KG1 (cell line): Measurements from ENCODE around the gene GJB4.
"Not testable (repeated sequence)": the region's sequence is repeated elsewhere in the genome, so short reads cannot be mapped to it uniquely, and the experiment has no call there.

Experiments
- DNase-seq: peaks from one replicate; lab custom pipeline; 2025; lab: John Stamatoyannopoulos, UW

Gene GJB4

DNA sequence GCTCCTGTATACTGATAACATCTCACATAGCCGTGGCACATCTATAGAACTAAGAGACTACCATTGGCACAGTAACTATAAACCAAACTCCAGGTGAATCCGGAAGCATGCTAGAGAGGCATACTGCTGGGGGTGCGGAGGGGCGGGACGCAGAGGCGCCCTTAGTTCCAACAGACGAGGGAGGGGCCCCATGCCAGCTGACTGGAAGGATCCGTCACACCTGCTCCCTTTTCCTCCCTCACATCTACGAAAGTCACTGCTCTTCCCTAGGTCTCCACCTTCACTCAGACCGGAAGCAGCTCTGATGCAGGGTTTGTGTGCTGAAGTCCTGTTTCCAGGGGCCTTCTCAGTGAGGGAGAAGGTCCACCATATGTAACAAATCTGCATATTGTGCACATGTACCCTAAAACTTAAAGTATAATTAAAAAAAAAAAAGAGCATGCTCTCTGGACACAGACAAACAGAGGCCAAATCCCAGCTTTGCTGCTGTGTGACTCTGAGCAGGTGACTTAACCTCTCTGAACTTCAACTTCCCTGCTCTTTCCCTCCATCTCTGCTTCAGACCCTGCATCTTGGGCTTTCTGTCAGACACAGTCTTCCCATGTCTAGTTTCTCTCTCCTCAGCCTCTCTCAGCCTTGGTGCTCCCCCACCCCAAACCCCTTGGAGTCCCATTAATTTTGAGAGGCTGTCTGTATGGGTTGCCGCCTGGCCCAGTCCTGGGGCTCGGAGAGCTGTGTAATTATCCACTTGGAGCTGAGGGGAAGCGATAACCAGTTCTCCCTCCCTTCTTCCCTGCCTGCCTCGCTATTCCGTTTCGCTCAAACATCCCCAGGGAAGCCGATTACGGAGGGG, 12.5 kb upstream of the GJB4 start:
- DNase-seq = no peak

DNA sequence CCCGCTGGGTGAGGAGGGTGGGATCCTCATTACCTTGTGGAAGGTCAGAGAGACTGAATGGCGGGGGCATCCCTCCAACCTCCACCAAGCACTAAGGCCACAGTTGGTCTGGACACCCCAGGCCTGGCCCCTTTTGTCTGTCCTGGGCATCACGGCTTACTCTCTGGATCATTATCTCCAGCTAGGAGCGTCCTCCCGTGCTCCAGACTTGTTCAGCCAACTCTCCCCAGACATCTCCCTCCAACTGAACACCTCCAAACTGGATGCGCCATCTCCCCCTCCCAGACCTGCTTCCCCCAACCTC, 11.9 kb upstream of the GJB4 start:
- DNase-seq = no peak

DNA sequence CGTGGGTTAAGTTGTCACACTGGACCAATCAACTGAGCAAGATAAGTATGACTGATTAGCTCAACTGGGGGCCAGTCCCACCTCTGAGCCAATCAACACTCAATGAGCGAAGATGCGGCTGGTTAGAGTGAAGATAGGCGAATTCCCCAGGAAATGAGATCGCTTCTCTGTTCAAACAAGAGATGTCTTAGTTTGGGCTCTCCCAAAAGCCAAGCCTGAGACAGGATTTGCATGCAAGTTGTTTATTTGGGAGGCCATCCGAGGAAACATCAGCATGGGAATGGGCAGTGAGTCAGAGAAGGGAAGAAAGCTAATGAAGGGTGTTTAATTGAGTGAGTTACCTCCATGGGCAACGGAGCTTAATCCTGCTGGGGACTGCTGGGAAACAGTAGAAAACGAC, 9.5 kb upstream of the GJB4 start:
- DNase-seq = no peak

DNA sequence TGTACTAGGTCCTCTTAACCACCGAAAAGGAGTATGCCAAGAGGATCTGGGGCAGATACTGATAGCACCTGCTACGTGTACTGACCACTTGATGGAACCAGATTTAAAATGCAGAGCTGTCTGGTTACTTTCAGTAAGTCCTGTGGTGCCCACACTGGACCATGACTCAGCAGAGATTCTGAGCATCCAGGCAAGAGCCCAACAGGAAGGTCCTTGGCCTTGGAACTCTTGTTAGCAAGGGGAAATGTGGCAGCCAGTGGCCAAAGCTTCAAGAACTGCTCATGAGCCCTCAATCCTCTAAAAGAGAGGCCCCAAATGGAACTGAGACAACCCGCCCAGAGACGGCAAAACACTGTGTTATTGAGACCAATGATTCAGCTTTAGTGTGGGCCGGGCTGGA, 8.9 kb upstream of the GJB4 start:
- DNase-seq = no peak

DNA sequence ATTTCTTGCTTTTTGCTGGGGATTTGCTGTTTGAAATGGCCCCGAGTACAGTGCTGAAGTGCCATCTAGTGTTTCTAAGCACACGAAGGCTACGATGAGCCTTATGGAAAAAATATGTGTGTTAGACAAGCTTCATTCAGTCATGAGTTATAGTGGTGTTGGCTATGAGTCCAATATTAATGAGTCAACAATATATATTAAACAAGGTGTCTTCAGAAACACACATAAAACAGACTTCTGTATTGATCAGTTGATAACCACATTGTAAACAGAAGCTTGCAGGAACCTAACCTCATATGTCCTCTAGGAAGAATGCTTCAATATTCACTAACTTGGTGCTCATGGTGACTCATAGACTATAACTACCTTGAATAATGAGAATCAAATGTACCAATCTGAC, 6.4 kb upstream of the GJB4 start:
- DNase-seq = no peak

DNA sequence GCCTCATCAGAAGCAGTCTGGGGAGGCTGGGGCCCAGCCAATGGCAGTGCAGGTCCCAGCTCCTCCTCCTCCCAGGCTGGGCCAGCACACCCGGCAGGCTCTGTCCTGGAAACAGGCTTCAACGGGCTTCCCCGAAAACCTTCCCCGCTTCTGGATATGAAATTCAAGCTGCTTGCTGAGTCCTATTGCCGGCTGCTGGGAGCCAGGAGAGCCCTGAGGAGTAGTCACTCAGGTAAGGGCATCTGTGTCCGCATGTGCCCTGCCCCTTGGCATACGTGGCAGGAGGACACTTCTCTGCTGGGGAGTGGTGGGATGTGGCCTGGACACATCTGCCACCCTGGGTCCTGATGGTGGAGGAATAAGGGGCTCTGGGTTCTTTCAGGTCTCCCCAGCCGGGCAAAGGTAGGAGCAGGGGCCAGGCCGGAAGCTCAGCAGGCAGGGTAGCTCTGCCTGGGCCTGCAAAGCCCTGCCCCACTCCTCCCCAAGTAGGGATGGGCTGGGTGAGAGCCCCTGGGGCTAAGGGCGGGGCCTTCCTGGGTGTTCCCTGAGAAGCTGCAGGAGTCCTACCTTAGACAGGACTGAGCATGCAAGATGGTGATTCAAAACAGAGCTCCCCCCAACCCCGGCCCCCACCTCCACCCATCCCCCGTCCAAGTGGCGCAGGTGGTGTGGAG, 4.4 kb upstream of the GJB4 start, which contains the start of gene GJB5:
GJB5 (plus strand) TSS at position 84 of the 674 bp plus-strand sequence. CDS start 2,284 bp downstream, outside the sequence.
- DNase-seq = no peak

DNA sequence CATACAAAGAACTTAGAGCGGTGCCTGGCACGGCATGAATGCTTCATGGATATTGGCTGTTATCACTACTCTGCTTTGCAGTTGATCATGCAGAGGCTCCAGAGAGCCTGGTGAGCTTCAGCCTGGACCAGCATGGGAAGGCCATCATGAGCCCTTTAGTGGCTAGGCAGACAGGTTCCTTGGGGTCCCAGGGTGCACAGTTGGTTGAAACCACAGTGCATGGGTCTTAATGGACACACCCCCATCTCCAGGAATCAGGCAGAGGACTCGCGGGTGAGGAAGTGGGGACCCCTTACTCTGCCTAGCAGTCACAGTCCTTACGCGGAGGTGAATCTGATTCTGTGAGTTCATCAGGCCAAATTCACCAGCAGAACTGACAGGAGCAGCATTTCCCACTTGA, 3.6 kb upstream of the GJB4 start:
- no peak for DNase-seq

DNA sequence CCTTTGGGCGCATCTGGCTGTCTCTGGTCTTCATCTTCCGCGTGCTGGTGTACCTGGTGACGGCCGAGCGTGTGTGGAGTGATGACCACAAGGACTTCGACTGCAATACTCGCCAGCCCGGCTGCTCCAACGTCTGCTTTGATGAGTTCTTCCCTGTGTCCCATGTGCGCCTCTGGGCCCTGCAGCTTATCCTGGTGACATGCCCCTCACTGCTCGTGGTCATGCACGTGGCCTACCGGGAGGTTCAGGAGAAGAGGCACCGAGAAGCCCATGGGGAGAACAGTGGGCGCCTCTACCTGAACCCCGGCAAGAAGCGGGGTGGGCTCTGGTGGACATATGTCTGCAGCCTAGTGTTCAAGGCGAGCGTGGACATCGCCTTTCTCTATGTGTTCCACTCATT, 2.2 kb upstream of the GJB4 start:
- no peak for DNase-seq

DNA sequence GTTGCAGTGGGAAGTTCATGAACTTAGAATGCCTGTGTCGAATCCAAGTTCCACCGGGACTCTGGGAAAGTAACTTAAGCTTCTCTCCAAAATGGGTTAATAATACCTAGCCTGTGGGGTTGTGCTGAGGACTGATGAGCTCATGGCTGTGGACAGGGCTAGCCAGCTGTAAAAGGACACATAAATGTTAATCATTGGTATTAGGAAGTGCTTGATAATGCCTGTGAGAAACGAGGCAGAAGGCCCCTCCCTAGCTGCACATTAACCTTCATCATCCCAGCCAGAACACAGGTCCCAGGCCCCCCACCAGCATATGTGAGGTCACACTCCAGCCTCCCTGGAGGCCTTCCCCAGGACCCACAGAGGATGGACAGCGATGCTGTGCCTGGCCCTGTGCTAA, 789 bp upstream of the GJB4 start:
- DNase-seq = no peak

DNA sequence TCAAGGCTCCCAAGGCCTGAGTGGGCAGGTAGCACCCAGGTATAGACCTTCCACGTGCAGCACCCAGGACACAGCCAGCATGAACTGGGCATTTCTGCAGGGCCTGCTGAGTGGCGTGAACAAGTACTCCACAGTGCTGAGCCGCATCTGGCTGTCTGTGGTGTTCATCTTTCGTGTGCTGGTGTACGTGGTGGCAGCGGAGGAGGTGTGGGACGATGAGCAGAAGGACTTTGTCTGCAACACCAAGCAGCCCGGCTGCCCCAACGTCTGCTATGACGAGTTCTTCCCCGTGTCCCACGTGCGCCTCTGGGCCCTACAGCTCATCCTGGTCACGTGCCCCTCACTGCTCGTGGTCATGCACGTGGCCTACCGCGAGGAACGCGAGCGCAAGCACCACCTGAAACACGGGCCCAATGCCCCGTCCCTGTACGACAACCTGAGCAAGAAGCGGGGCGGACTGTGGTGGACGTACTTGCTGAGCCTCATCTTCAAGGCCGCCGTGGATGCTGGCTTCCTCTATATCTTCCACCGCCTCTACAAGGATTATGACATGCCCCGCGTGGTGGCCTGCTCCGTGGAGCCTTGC, 1.7 kb downstream of the GJB4 start:
- no peak for DNase-seq

DNA sequence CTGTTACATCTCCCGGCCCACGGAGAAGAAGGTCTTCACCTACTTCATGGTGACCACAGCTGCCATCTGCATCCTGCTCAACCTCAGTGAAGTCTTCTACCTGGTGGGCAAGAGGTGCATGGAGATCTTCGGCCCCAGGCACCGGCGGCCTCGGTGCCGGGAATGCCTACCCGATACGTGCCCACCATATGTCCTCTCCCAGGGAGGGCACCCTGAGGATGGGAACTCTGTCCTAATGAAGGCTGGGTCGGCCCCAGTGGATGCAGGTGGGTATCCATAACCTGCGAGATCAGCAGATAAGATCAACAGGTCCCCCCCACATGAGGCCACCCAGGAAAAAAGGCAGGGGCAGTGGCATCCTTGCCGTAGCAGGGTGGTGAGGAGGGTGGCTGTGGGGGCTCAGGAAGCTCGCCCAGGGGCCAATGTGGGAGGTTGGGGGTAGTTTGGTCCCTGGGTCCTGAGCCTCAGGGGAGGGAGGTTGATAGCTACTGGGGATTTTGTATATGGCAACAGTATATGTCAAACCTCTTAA, 2.3 kb downstream of the GJB4 start:
- DNase-seq = no peak

DNA sequence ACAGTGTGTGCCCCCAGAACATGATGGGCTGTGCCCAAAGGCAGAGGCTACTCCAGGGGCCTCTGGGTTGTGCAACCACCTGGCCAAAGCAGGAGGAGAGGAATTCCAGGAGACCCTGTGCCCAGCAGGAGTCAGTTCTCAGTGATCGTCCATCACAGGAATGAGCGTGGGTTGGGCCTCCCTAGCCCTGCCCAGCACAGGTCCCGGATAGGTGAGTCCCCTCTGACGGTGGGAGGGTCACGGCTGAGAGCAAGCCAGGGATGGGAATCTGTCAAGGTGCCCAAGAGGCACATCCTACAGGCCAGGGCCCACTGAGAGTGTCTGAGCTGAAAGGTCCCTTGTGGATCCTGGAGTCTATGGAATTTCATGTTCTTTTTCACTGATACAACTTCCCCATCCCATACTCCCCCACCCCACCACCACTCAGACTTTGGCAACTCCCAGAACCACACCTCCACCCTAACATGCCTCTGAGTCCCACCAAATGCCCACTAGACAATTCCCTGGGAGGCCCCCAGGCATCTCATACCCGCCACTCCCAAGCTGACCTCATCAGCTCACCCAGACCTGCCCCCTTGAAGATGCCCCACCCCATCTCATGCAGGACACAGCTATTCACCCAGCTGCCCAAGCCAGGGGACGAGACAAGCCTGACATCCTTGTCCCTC, 3.1 kb downstream of the GJB4 start:
- DNase-seq = no peak

DNA sequence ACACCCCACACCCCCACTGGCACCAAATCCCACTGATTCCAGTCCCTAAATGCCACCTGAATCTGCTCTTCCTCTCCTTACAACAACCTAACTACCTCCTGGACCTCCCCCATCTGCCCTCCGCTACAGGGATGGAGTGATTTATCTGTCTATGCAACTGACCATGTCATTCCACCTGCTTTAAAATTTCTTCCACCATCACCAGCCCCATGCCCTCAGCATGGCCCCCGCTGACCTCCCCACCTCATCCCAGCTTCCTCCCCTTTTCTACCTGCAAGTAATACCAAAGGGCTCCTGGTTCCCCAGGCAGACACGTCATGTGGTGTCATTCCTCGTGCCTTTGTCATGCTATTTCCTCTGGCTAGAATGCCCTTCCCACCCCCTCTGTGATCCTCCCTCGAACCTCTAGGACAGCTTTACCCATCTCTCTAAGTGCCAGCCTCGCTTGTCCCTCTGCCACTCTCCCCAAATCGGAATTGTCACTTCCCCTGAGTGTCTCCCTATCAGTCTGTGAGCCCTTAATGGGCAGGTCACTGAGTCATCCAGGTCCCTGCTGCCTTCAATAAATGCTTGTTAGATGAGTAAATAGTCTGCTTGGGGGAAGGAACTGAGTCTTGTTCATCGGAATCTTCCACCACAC, 3.7 kb downstream of the GJB4 start:
- DNase-seq = no peak

DNA sequence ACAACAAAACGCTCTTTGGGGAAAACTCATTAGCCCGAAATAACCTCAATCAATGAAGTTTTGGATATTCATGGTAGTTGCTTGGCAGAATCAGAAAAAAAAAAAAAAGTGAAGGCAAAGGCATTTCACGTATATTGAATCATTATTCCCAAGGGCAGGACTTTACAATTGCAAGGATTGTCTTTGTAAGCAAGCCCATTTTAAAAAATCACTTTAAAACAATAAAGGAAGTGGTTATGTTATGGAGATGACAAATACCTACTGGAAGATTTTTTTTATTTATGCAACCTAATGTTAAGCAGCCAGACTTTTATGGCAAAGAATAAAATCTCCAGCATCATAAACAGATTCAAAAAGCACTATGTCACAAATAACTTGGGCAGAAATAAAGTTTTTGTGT, 9.3 kb downstream of the GJB4 start:
- no peak for DNase-seq

DNA sequence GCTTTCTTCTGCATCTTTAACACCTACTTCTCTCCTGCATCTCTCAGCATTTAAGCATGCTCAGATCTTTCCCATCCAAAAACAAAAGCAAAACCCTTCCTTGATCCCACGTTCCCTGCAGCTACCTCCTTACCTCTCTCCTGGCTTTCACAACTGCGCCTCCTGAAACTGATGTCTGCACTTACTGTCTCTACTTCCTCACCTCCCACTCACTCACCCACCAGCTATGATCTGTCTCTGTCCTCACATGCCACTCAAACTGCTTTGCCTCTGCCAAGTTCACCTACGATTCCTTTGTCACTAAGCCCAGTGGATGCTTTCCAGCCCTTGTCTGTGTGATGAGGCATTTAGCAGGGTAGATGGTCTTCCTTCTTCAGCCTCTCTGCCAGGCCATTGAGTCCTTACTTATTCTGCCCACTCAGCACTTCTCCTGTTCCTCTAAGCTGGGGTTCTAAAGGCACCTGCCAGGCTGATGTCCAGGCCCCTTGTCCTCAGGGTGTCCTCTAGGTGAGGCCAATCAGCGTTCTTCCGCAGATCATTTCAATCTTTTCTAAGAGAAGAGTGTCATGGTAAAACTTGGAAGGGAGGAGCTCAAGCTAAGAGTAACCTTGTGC, 11.5 kb downstream of the GJB4 start:
- DNase-seq = no peak

DNA sequence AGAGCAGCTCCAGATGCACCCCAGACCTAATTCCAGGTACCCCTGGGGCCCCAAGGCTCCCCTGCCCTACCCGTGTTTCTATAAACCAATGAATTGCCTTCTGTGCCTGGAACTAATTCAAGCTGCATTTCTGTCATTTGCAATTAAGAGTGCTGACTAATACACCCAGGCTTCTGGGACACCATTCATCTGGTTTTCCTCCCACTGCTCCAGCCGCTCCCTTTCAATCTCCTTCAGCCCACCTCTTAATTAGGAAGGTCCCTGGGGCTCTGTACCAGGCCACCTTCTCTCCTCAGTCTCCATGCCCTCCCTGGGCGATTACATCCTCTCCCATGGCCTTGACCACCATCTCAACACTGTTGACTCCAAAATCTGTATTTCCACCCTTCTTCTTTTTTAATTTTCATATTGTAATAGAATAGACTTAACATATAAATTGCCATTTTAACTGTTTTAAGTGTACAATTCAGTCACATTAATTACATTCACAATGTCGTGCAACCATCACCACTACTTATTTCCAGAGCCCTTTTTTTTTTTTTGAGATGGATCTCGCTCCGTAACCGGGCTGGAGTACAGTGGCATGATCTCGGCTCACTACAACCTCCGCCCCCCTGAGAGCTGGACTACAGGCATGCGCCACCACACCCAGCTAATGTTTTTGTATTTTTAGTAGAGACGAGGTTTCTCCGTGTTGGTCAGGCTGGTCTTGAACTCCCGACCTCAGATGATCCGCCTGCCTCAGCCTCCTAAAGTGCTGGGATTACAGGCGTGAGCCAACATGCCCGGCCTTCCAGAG, 12.2 kb downstream of the GJB4 start:
- DNase-seq = no peak

DNA sequence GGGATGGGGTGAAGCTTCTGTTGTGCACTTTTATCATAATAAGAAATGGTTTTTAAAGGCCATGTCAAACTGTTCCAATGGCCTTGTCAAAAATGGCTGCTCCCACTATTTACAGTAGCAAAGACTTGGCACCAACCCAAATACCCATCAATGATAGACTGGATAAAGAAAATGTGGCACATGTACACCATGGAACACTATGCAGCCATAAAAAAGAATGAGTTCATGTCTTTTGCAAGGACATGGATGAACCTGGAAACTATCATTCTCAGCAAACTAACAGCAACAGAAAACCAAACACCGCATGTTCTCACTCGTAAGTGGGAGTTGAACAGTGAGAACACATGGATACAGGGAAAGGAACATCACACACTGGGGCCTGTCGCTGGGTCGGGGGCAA, 13.6 kb downstream of the GJB4 start:
- DNase-seq = not testable (repeated sequence)

DNA sequence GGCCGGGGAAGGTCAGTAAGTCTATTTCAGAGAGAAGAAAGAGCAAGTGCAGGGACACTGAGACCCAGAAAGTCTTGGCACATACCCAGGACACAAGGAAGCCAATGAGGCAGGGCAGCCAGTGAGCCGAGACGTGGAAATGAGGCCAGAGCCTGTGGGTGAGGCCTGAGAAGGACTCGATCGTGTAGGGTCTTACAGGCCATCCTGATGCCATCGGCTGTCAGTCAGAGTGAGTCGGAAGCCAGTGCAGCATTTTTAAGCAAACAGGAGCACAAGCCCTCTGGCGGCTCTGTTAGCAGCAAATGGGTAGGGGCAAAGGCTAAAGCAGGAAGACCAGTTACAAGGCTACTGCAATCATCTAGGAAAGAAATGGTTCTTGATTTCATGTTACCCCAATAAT, 15.4 kb downstream of the GJB4 start:
- no peak for DNase-seq

DNA sequence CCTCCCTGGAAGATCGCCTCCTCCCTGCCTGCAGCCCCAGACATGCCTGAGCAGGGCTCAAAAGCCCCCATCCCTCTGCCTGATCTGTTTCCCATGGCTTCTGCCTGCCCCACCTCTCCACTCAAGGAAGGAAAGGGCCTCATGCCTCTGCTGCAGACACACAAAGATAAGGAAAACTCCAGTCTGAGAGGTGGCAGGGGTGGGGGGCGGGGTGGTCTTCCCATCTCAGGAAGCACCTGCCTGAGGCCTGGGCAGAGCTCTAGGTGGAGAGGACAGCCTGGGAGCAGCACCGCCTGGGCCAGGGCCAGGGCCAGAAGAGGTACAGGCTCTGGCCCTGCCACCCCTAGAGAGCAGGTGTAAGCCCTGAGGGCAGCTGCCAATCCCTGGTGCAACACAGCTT, 17.4 kb downstream of the GJB4 start:
- no peak for DNase-seq

DNA sequence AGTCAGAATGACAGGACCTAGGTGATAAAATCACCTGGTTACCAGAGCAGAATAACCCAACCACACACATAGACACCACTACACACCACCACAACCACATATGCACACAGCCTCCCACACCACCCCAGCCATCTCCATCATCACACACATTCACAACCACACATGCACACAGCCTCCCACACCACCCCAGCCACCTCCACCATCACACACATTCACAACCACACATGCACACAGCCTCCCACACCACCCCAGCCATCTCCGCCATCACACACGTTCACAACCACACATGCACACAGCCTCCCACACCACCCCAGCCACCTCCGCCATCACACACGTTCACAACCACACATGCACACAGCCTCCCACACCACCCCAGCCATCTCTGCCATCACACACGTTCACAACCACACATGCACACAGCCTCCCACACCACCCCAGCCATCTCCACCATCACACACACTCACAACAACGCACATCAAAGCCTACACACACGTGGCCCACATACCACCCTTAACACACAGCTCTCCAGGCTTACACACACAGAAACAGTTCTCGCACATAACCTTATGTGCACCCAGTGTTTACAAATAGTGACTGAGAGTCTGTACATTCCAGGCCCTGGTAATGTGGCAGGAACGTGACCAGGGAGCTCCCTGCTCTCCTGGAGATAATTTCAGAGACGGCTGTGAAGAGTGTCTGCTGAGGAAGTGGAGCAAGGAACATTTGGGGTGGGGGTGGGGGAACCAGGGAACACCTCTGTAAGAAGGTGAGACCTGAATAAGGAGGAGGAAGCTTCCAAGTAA, 18.2 kb downstream of the GJB4 start:
- DNase-seq = no peak
